K562 (cell line): ENCODE measurements around the gene SERPINB3. TPM values are rescaled to one million over a fixed set of nuclear protein-coding genes. Genes with fewer than 3 reads are reported as not detected.

ENCODE experiments used
- ATAC-seq: fragments of 200-7000 bp; cut with Tn5 transposase; 3 replicates; pipeline ENCODE4 v1.9.1; 2020; ENCODE audit warnings: moderate library complexity
- BruUV-seq: library from RNA; stranded (reverse); fragments of 400-500 nt; replicated peaks from 2 replicates; lab custom pipeline; 2021; lab: Mats Ljungman, UMichigan
- CTCF ChIA-PET: fragments of 300-600 bp; formaldehyde crosslinking; extraction: SDS; loops from one replicate; lab custom pipeline; 2021; ENCODE audit warnings: low intra/inter-chr PET ratio; lab: Yijun Ruan, JAX
- POLR2A ChIA-PET: fragments of 300-600, 350-650 bp; sonication (Branson Sonifier 250); formaldehyde crosslinking; extraction: SDS; loops from one replicate; lab custom pipeline; 2021; ENCODE audit warnings: antibody characterized with exemption, inconsistent platforms; lab: Yijun Ruan, JAX
- DNase-seq, 4 experiments: peaks; one replicate each; pipeline versions ENCODE4 v3.0.0 to v3.0.0-alpha.2; 2011 to 2018; ENCODE audit warnings: low spot score in 3 of 4, mixed read lengths in 3 of 4; ENCODE audit errors: extremely low read depth in 1 of 4
- FAIRE-seq: peaks from 2 replicates; lab custom pipeline; 2011; peaks lifted over from hg19 to GRCh38; lab: Jason Lieb, UNC
- H2AFZ ChIP-seq: 2 replicates; pipeline ENCODE4 v1.6.0; 2011; ENCODE audit warnings: low read depth, low read length, control low read depth, inconsistent platforms
- H3K27ac ChIP-seq: fragments of 200-600 bp; 3 replicates; pipeline ENCODE4 v1.8.0; 2011; ENCODE audit warnings: low read depth, mild to moderate bottlenecking, control low read depth, inconsistent platforms, low read length, moderate library complexity, mixed read lengths; ENCODE audit errors: extremely low read depth
- H3K27me3 ChIP-seq, 2 experiments: fragments of 300-600 bp in 1 of 2; 2 replicates in 1 of 2; 3 replicates in 1 of 2; pipeline versions ENCODE4 v1.6.0 to v1.8.0; 2011; ENCODE audit warnings: inconsistent platforms in 2 of 2, low read length in 2 of 2, mild to moderate bottlenecking in 1 of 2, mixed read lengths in 1 of 2, moderate library complexity in 1 of 2; ENCODE audit not compliant: control insufficient read depth in 2 of 2, insufficient read depth in 2 of 2
- H3K36me3 ChIP-seq: fragments of 300-600 bp; 3 replicates; pipeline ENCODE4 v1.8.0; 2011; ENCODE audit warnings: mild to moderate bottlenecking, low read length, inconsistent platforms; ENCODE audit not compliant: control insufficient read depth, insufficient read depth
- H3K4me1 ChIP-seq, 2 experiments: fragments of 200-600 bp in 1 of 2; replicated peaks in 1 of 2; 2 replicates in 1 of 2; 3 replicates in 1 of 2; pipeline versions ENCODE4 v1.5.1 to v1.8.0; 2011; ENCODE audit warnings: inconsistent platforms in 2 of 2, low read length in 2 of 2, mild to moderate bottlenecking in 1 of 2, mixed read lengths in 1 of 2, moderate library complexity in 1 of 2; ENCODE audit not compliant: control insufficient read depth in 2 of 2, insufficient read depth in 2 of 2
- H3K4me2 ChIP-seq: 2 replicates; pipeline ENCODE4 v1.6.1; 2011; ENCODE audit warnings: low read length, control low read depth, inconsistent platforms, mixed read lengths; ENCODE audit not compliant: insufficient read depth
- H3K4me3 ChIP-seq: fragments of 200-600 bp; sonication (generic), shearing (Covaris generic); 2 replicates; pipeline ENCODE4 v1.5.1; 2016; ENCODE audit warnings: control low read depth, inconsistent platforms
- H3K79me2 ChIP-seq: fragments of 200-600 bp; 3 replicates; pipeline ENCODE4 v1.8.0; 2011; ENCODE audit warnings: low read length, inconsistent platforms; ENCODE audit not compliant: control insufficient read depth, insufficient read depth
- H3K9ac ChIP-seq, 2 experiments: 2 replicates each; pipeline versions ENCODE4 v1.6.0 to v1.6.1; 2011; ENCODE audit warnings: low read depth in 2 of 2, low read length in 2 of 2, control low read depth in 1 of 2, inconsistent platforms in 1 of 2, mild to moderate bottlenecking in 1 of 2, mixed read lengths in 1 of 2; ENCODE audit not compliant: insufficient read depth in 1 of 2
- H3K9me1 ChIP-seq: one replicate; pipeline ENCODE4 v1.6.0; 2011; ENCODE audit warnings: inconsistent platforms, mild to moderate bottlenecking, low read length, moderate library complexity; ENCODE audit not compliant: control insufficient read depth, insufficient read depth
- H3K9me3 ChIP-seq: replicated peaks from 2 replicates; pipeline ENCODE4 v1.5.1; 2011; ENCODE audit warnings: low read depth, low read length, inconsistent platforms; ENCODE audit not compliant: control insufficient read depth, insufficient read depth
- H4K20me1 ChIP-seq: replicated peaks from 2 replicates; pipeline ENCODE4 v1.6.1; 2011; ENCODE audit warnings: low read length, inconsistent platforms, mixed read lengths; ENCODE audit not compliant: control insufficient read depth, insufficient read depth
- LCOR ChIP-seq: sonication (generic); formaldehyde crosslinking; IDR thresholded peaks from 2 replicates; pipeline ENCODE4 v1.8.0; 2022; ENCODE audit warnings: mild to moderate bottlenecking, missing genetic modification reagents
- MAX ChIP-seq: sonication (generic); formaldehyde crosslinking; IDR thresholded peaks from 2 replicates; pipeline ENCODE4 v1.9.0; 2022; ENCODE audit warnings: mild to moderate bottlenecking, missing genetic modification reagents
- PRMT5 ChIP-seq: sonication (generic); formaldehyde crosslinking; IDR thresholded peaks from 2 replicates; pipeline ENCODE4 v1.5.0; 2020; ENCODE audit warnings: missing genetic modification reagents
- RBM39 ChIP-seq: fragments of 200-400 bp; formaldehyde crosslinking; optimal IDR thresholded peaks from 2 replicates; pipeline ENCODE3; 2018; ENCODE audit warnings: low read depth, low read length
- SMARCB1 ChIP-seq: IDR thresholded peaks from 2 replicates; pipeline ENCODE4 v1.6.1; 2011; ENCODE audit warnings: improper control_type of control experiment, low read depth; ENCODE audit not compliant: insufficient read length
- TAF1 ChIP-seq: IDR thresholded peaks from 2 replicates; pipeline ENCODE4 v1.6.1; 2011; ENCODE audit warnings: mild to moderate bottlenecking, low read length, moderate library complexity; ENCODE audit not compliant: insufficient read depth, control insufficient read depth, severe bottlenecking; ENCODE audit errors: extremely low read depth
- THRAP3 ChIP-seq: fragments of 450-650 bp; IDR thresholded peaks from 2 replicates; pipeline ENCODE4 v1.6.1; 2016; ENCODE audit warnings: mild to moderate bottlenecking, inconsistent platforms, borderline replicate concordance
- U2AF2 ChIP-seq: fragments of 200-400 bp; formaldehyde crosslinking; optimal IDR thresholded peaks from 2 replicates; pipeline ENCODE3; 2017; ENCODE audit warnings: low read depth, mild to moderate bottlenecking, low read length
- XRCC4 ChIP-seq: IDR thresholded peaks from one replicate; pipeline ENCODE4 v1.6.1; 2011; ENCODE audit not compliant: insufficient read depth, insufficient read length; ENCODE audit errors: extremely low read depth
- ZNF507 ChIP-seq: conservative IDR thresholded peaks from 2 replicates; pipeline ENCODE4 v1.6.1; 2017; ENCODE audit warnings: missing genetic modification characterization, missing compliant biosample characterization
- WGBS: fragments of 100-300 bp; shearing (Covaris generic); methylation state at CpG from one replicate; pipeline ENCODE4 v1.1.6; 2016; ENCODE audit warnings: low coverage, mixed read lengths; ENCODE audit not compliant: insufficient coverage; ENCODE audit errors: missing lambda C conversion rate; 5-methylcytosine and 5-hydroxymethylcytosine counted together
- in situ Hi-C: fragments of 300-500 bp; cut with MboI; formaldehyde crosslinking; loops from 4 replicates; pipeline ENCODE4 v1.15.0; 2018; ENCODE audit warnings: inconsistent platforms, mixed read lengths
- intact Hi-C: fragments of 100-400 bp; cut with micrococcal nuclease; formaldehyde crosslinking; loops from 2 replicates; pipeline ENCODE4 v1.14.2; 2022
- polyA plus RNA-seq, 8 experiments: library from polyadenylated mRNA; depleted of rRNA in 4 of 8; stranded (reverse) in 5 of 8; unstranded in 3 of 8; fragments of >200 nt; fragmentation: Nextera tagmentation in 2 of 8; fragmentation: Illumina TruSeq in 1 of 8; extraction: Ambion mirVana in 2 of 8; extraction: Trizol in 1 of 8; gene quantifications; 2 replicates each; pipeline versions ENCODE4 v1.2.1 to v1.2.3, GENCODE V29; 2011 to 2014; ENCODE audit warnings: inconsistent platforms in 1 of 8, missing spikeins in 1 of 8
- total RNA-seq, 7 experiments: library from RNA; depleted of rRNA in 6 of 7; stranded (reverse); fragments of >200 nt in 6 of 7; fragmentation: Illumina TruSeq in 2 of 7; extraction: Trizol in 2 of 7; gene quantifications; 2 replicates each; pipeline versions ENCODE4 v1.2.1 to v1.2.3, GENCODE V29; 2011 to 2021; ENCODE audit warnings: low replicate concordance in 1 of 7
- TF ChIP-seq, protein P1 (sequence below): sonication (generic); formaldehyde crosslinking; IDR thresholded peaks from 2 replicates; pipeline ENCODE4 v1.8.0; 2022; ENCODE audit warnings: missing genetic modification reagents, mild to moderate bottlenecking, moderate library complexity, borderline replicate concordance
- TF ChIP-seq, protein P2 (sequence below): fragments of 200-800 bp; sonication (Bioruptor generic); IDR thresholded peaks from 2 replicates; pipeline ENCODE4 v1.6.1; 2017; ENCODE audit warnings: missing genetic modification characterization, missing compliant biosample characterization
- TF ChIP-seq, protein P3 (sequence below): sonication (generic); formaldehyde crosslinking; IDR thresholded peaks from 2 replicates; pipeline ENCODE4 v1.8.0; 2022; ENCODE audit warnings: missing genetic modification reagents, mild to moderate bottlenecking, borderline replicate concordance
- TF ChIP-seq, protein P4 (sequence below): IDR thresholded peaks from 2 replicates; pipeline ENCODE4 v1.6.1; 2011; ENCODE audit warnings: borderline replicate concordance, low read depth, mild to moderate bottlenecking, moderate library complexity, low read length; ENCODE audit not compliant: insufficient read depth, poor library complexity, severe bottlenecking

SERPINB3 gene
- total and polyA plus RNA-seq, 9 of the 15 experiments (the other 6 are each of a cell fraction or from before 2014, with no cell fraction given) = not detected

GRCh38 chr18:63686871-63687270, 25.2 kb upstream of the SERPINB3 start (continued):
- TF ChIP-seq, protein P1, sequence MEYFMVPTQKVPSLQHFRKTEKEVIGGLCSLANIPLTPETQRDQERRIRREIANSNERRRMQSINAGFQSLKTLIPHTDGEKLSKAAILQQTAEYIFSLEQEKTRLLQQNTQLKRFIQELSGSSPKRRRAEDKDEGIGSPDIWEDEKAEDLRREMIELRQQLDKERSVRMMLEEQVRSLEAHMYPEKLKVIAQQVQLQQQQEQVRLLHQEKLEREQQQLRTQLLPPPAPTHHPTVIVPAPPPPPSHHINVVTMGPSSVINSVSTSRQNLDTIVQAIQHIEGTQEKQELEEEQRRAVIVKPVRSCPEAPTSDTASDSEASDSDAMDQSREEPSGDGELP (CRISPR knock-in tag) = no peak
- TF ChIP-seq U2AF2 (no peak), LCOR (CRISPR knock-in tag) (no peak), TAF1 (no peak), MAX (CRISPR knock-in tag) (no peak), PRMT5 (CRISPR knock-in tag) (no peak)

DNA sequence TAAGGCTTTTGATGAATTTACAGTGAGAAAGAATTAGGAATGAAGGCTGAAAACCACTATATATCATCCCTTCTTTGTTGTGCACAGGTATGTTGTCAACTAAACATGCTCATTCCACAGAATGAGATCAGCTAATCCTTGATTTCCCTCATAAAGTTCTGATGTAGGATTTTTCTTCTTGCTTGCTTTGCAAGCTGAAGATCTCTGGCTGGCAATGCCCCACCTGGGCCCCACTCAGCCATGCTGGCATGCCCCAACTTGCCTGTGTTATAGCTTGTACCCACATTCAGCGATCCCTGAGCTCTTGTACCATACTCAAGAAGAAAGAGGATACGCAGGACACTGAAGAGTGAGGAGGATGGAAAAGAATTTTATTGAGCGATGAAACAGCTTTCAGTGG, 23.0 kb upstream of the SERPINB3 start:
- 7% methylated on average over 2 of the region's 3 CpGs for WGBS
- Histone ChIP-seq H3K9me3 (no peaks in the 10 kb centered on the region), H3K79me2 (no peaks in the 10 kb centered on the region), H3K4me2 (no peak overlapping the region), H2AFZ (no peak overlapping the region), H3K36me3 (no peaks in the 10 kb centered on the region), H3K27me3 (no peaks in the 10 kb centered on the region), H3K4me3 (no peak overlapping the region), H3K9ac (no peak overlapping the region), H3K4me1 (no peaks in the 10 kb centered on the region), H4K20me1 (no peaks in the 10 kb centered on the region), H3K9me1 (no peaks in the 10 kb centered on the region), H3K27ac (no peak overlapping the region)
- no peak for DNase-seq
- POLR2A ChIA-PET = no interaction called here
- no TSS peak for BruUV-seq
- ATAC-seq = no peak
- in situ Hi-C loops = no loop called here
- no peak for FAIRE-seq
- CTCF ChIA-PET = no interaction called here
- intact Hi-C loops = no loop called here
- TF ChIP-seq ZNF507 (tag) (no peak), THRAP3 (no peak), XRCC4 (no peak), SMARCB1 (no peak), RBM39 (no peak)
- TF ChIP-seq, protein P2, sequence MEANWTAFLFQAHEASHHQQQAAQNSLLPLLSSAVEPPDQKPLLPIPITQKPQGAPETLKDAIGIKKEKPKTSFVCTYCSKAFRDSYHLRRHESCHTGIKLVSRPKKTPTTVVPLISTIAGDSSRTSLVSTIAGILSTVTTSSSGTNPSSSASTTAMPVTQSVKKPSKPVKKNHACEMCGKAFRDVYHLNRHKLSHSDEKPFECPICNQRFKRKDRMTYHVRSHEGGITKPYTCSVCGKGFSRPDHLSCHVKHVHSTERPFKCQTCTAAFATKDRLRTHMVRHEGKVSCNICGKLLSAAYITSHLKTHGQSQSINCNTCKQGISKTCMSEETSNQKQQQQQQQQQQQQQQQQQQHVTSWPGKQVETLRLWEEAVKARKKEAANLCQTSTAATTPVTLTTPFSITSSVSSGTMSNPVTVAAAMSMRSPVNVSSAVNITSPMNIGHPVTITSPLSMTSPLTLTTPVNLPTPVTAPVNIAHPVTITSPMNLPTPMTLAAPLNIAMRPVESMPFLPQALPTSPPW (CRISPR knock-in tag) = no peak
- TF ChIP-seq, protein P3, sequence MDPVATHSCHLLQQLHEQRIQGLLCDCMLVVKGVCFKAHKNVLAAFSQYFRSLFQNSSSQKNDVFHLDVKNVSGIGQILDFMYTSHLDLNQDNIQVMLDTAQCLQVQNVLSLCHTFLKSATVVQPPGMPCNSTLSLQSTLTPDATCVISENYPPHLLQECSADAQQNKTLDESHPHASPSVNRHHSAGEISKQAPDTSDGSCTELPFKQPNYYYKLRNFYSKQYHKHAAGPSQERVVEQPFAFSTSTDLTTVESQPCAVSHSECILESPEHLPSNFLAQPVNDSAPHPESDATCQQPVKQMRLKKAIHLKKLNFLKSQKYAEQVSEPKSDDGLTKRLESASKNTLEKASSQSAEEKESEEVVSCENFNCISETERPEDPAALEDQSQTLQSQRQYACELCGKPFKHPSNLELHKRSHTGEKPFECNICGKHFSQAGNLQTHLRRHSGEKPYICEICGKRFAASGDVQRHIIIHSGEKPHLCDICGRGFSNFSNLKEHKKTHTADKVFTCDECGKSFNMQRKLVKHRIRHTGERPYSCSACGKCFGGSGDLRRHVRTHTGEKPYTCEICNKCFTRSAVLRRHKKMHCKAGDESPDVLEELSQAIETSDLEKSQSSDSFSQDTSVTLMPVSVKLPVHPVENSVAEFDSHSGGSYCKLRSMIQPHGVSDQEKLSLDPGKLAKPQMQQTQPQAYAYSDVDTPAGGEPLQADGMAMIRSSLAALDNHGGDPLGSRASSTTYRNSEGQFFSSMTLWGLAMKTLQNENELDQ = no peak
- TF ChIP-seq, protein P4, sequence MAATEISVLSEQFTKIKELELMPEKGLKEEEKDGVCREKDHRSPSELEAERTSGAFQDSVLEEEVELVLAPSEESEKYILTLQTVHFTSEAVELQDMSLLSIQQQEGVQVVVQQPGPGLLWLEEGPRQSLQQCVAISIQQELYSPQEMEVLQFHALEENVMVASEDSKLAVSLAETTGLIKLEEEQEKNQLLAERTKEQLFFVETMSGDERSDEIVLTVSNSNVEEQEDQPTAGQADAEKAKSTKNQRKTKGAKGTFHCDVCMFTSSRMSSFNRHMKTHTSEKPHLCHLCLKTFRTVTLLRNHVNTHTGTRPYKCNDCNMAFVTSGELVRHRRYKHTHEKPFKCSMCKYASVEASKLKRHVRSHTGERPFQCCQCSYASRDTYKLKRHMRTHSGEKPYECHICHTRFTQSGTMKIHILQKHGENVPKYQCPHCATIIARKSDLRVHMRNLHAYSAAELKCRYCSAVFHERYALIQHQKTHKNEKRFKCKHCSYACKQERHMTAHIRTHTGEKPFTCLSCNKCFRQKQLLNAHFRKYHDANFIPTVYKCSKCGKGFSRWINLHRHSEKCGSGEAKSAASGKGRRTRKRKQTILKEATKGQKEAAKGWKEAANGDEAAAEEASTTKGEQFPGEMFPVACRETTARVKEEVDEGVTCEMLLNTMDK = no peak
